ENCODE measurements around the gene ZSCAN5B.
"Not testable (repeated sequence)": the region's sequence is repeated elsewhere in the genome, so short reads cannot be mapped to it uniquely, and the experiment has no call there.

ZSCAN5B gene

DNA sequence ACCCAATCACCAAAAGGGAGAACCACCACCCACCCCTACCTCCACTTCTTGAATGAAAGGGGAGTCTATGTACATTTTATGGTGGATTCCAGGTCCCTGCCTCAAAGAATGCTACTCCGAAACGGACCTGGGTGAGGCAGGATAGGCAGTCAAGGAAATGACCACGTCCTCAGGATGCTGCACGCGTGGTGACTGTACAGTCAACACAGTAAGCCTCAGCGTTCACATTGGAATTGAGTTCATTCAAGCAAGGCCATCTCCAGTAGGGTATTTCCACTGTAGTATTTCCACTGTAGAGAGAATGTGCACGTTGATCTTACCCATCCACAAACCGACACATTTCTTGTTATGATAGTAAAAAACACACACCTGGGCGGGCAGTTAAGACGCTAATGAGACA, 21.4 kb upstream of the ZSCAN5B start:
- TF ChIP-seq, protein P1, sequence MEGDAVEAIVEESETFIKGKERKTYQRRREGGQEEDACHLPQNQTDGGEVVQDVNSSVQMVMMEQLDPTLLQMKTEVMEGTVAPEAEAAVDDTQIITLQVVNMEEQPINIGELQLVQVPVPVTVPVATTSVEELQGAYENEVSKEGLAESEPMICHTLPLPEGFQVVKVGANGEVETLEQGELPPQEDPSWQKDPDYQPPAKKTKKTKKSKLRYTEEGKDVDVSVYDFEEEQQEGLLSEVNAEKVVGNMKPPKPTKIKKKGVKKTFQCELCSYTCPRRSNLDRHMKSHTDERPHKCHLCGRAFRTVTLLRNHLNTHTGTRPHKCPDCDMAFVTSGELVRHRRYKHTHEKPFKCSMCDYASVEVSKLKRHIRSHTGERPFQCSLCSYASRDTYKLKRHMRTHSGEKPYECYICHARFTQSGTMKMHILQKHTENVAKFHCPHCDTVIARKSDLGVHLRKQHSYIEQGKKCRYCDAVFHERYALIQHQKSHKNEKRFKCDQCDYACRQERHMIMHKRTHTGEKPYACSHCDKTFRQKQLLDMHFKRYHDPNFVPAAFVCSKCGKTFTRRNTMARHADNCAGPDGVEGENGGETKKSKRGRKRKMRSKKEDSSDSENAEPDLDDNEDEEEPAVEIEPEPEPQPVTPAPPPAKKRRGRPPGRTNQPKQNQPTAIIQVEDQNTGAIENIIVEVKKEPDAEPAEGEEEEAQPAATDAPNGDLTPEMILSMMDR (IDR thresholded peaks at IDR 0.05) = no peak
- Histone ChIP-seq H3K4me3 (ENCODE audit: low read depth in 1 of 2, low read length in 1 of 2) (no peak overlapping the region), H3K9me3 (no peaks in the 10 kb centered on the region), H3K36me3 (no peaks in the 10 kb centered on the region), H3K27me3 (peaks cover 50% of the 10 kb centered on the region), H3K27ac (no peak overlapping the region), H3K4me1 (ENCODE audit: control insufficient read depth in 1 of 2, insufficient read depth in 1 of 2, low read depth in 1 of 2, low read length in 1 of 2) (peaks cover 3 to 8% of the 10 kb centered on the region in 2 experiments)

- peak overlapping the region in 1 of 2 experiments; percentile 15 for H3K4me3 ChIP-seq (ENCODE audit: low read depth in 1 of 2, low read length in 1 of 2)
- TF ChIP-seq, protein P1 (IDR thresholded peaks at IDR 0.05) = no peak
- H3K27ac ChIP-seq = no peak overlapping the region
- peaks cover 3 to 8% of the 10 kb centered on the region in 2 experiments for H3K4me1 ChIP-seq (ENCODE audit: control insufficient read depth in 1 of 2, insufficient read depth in 1 of 2, low read depth in 1 of 2, low read length in 1 of 2)
- H3K36me3 ChIP-seq = no peaks in the 10 kb centered on the region
- H3K9me3 ChIP-seq = no peaks in the 10 kb centered on the region
- peaks cover 50% of the 10 kb centered on the region for H3K27me3 ChIP-seq
These were observed 19.7 kb upstream of the ZSCAN5B start for GRCh38 chr19:56217039-56217949.

DNA sequence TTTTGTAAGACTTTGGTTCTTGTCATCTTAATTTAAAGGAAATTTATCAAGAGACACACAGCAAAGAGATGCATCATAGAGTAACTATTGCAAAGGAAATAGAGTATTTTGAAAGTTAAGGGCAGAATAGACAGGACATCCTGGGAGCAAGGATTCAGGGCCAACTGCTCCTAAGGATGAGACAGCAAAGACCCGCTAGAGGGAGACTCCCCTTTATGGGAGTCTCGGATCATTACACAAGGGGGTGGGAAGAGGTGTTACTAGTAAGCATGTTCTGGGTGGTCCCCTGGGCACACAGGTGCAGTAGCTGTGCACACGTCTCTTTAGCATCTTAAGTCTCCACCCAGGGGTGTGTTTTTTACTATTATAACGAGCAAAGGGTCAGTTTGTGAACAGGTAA, 14.1 kb upstream of the ZSCAN5B start:
- H3K9me3 ChIP-seq = no peaks in the 10 kb centered on the region

DNA sequence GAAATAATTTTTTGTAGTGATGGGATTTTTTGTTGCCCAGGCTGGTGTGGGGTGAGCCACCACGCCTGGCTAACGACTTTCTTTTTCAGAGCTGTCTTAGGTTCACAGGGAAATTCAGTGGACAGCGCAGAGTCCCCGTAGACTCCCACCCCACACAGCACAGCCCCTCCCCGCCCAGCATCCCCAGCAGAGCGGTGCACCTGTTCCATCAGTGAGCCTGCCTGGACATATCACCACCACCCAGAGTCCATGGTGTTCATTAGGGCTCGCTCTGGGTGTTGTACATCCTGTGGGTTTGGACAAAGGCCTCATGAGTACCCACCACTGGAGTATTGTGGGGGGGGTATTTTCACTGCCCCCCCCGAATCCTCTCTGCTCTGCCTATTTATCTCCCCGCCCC, 12.5 kb upstream of the ZSCAN5B start:
- not testable (repeated sequence) for H3K4me3 ChIP-seq (ENCODE audit: low read depth in 1 of 2, low read length in 1 of 2); H3K27ac ChIP-seq

More for the DNA sequence above, 14.1 kb upstream of the ZSCAN5B start:
- no peaks in the 10 kb centered on the region for H3K36me3 ChIP-seq
- H3K4me1 ChIP-seq (ENCODE audit: control insufficient read depth in 1 of 2, insufficient read depth in 1 of 2, low read depth in 1 of 2, low read length in 1 of 2) = no peaks in the 10 kb centered on the region
- peaks cover 22% of the 10 kb centered on the region for H3K27me3 ChIP-seq
- H3K27ac ChIP-seq = no peak overlapping the region
- TF ChIP-seq, protein P1 (IDR thresholded peaks at IDR 0.05) = no peak
- no peak overlapping the region for H3K4me3 ChIP-seq (ENCODE audit: low read depth in 1 of 2, low read length in 1 of 2)

DNA sequence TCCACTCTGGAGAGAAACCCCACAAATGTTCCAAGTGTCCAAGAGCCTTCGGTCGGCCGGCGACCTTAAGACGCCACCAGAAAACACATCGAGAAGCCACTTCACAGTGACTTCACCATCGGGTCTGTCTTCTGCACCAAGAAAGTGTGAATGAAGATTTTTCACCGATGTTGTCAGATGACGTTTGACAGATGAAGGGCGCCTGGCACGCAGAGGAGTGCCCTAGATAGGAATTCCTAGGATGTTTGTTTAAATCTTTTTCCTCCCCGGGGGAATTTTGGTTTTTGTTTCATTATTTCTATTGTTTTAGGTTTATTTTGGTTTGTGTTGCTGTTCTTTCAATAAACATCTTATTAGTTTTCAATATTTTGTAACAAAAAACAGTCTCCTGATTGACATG, 11.5 kb upstream of the ZSCAN5B start:
- Histone ChIP-seq H3K27ac (no peak overlapping the region), H3K27me3 (no peaks in the 10 kb centered on the region), H3K4me3 (ENCODE audit: low read depth in 1 of 2, low read length in 1 of 2) (no peak overlapping the region), H3K4me1 (ENCODE audit: control insufficient read depth in 1 of 2, insufficient read depth in 1 of 2, low read depth in 1 of 2, low read length in 1 of 2) (no peaks in the 10 kb centered on the region), H3K36me3 (no peaks in the 10 kb centered on the region), H3K9me3 (no peaks in the 10 kb centered on the region)
- TF ChIP-seq, protein P1 (IDR thresholded peaks at IDR 0.05) = no peak

More for the DNA sequence above, 12.5 kb upstream of the ZSCAN5B start:
- H3K36me3 ChIP-seq; H3K9me3 ChIP-seq; H3K4me1 ChIP-seq (ENCODE audit: control insufficient read depth in 1 of 2, insufficient read depth in 1 of 2, low read depth in 1 of 2, low read length in 1 of 2); H3K27me3 ChIP-seq: not testable (repeated sequence)

DNA sequence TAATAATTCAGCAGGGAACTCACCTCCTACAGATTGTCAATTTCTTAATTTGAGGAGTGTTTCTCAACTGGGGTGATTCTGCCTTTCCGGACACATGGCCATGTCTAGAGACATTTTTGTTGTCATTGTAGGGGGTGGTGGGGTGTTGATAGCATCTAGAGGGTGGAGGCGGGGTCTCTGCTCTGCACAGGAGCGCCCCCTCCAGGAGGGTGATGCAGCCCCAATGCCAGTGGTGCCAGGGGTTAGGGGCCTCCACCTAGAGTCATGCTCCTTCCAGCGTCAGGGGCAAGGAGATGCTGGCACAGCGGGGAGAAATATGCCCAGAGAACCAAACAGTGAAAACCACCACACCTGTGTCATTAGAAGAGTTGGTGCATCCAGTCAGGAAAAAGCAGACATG, 10.0 kb upstream of the ZSCAN5B start:
- not testable (repeated sequence) for H3K4me3 ChIP-seq (ENCODE audit: low read depth in 1 of 2, low read length in 1 of 2); H3K27ac ChIP-seq; H3K9me3 ChIP-seq; H3K36me3 ChIP-seq; H3K4me1 ChIP-seq (ENCODE audit: control insufficient read depth in 1 of 2, insufficient read depth in 1 of 2, low read depth in 1 of 2, low read length in 1 of 2)
- peaks cover 11% of the 10 kb centered on the region for H3K27me3 ChIP-seq
